GM23248 (cell line): Measurements from ENCODE around the gene MUS81.
"Not testable (repeated sequence)": the region's sequence is repeated elsewhere in the genome, so short reads cannot be mapped to it uniquely, and the experiment has no call there.

Experiments used
- EZH2 ChIP-seq: fragments of 200-600 bp; sonication (generic); IDR thresholded peaks from 2 replicates; pipeline ENCODE4 v1.6.1; 2018; ENCODE audit warnings: antibody characterized with exemption, mild to moderate bottlenecking; ENCODE audit not compliant: insufficient read depth, poor library complexity, severe bottlenecking
- EZH2phosphoT487 ChIP-seq: fragments of 200-600 bp; sonication (generic); IDR thresholded peaks from 2 replicates; pipeline ENCODE4 v1.6.1; 2018; ENCODE audit warnings: antibody characterized with exemption, moderate library complexity, mild to moderate bottlenecking, low read depth; ENCODE audit not compliant: insufficient read depth

DNA sequence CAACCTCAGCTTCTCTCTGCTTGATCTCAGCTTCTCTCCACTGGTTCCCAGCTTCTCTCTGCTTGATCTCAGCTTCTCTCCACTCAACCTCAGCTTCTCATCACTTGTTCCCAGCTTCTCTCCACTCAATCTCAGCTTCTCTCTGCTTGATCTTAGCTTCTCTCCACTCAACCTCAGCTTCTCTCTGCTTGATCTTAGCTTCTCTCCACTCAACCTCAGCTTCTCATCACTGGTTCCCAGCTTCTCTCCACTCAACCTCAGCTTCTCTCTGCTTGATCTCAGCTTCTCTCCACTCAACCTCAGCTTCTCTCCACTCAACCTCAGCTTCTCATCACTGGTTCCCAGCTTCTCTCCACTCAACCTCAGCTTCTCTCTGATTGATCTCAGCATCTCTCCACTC is 28.0 kb upstream of the MUS81 start:
- not testable (repeated sequence) for TF ChIP-seq EZH2, EZH2phosphoT487
